GM21528 (cell line): ENCODE measurements around the gene CDC5L.
"Not testable (repeated sequence)": the region's sequence is repeated elsewhere in the genome, so short reads cannot be mapped to it uniquely, and the experiment has no call there.

Experiments used
- ATAC-seq: cut with Tn5 transposase; IDR thresholded peaks from one replicate; pipeline ENCODE4 v1.9.1; 2021; ENCODE audit warnings: mild to moderate bottlenecking, moderate library complexity; ENCODE audit not compliant: unreplicated experiment, low FRiP score

Gene CDC5L

DNA sequence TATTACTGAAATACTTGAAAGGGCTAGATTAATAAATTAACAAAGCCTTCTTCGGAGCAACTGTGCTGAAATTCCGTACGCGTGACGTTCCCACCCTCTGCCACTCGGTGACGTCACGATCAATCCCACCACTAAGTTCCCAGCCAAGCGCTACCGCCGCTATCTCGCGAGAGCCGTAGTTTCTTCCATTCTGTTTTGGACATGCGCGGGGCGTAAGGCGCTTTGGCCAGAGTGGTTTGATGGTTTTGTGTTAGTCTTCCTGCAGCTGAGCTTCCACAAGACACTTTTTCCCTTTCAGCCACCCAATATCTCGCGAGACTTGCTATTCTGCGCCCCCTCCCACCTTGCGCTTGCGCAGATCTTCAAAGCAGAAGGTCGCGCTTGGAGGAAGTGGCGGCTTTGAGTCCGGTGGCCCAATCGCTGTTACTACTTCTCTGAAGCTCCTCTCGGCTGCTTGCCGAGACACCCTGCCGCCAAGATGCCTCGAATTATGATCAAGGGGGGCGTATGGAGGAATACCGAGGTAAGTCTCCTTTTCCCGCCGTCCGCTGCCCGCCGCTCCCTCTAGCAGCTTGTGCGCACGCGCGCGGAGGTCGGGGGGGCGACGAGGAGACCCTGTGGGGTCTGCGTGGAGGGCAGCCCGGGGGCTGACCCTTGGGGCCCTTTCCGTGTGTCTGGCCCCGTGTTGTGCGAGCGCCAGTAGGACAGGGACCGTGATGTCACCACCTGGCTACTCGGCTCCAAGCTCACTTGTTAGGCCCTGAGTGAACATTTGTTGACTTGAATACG is at the start of gene CDC5L:
TSS of gene CDC5L (plus strand) at position 361 of the 789 bp plus-strand sequence. CDS start at position 479, 118 bp downstream.
- ATAC-seq, result peak; percentile 83

DNA sequence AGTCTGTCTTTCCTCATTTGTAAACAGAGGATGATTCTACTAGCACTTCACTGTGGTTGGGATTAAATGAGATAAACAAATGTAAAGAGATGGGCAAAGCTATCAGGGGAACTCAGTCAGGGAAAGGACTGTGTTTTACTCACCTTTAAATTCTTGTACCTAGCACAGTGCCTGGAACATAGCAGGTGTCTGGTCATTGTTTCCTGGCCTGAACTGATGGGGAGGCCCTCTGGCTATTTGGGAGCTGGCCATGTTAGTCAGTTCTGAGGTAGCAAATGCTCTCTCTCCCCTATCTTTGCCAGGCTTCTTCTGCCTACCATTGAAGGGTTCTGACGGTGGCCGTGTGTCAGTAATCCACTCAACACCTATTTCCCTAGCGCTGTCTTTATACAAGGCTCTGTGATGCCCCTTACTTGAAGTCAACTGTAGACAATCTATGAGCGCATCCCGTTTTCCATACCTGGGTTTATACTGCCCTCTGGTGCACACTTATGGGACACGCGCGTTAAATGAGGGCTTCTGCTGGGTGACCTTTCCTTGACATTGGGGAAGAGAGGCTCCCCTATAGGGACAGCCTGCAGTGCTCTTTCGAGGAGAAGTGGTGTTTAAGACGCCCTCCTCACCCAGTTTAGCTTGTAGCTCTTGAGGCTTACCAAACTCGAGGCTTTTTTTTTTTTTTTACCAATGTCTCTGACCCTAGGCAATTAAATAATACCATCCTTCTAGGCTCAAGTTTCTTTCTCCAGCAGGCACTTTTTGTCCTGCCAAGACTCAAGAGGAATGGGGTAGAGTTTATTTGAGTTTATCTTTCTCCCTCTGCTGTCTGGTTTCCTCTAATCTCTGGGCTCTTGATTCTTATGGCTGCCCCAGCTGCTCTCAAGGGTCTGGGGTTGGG is 49.0 kb upstream of the CDC5L start:
- no peak for ATAC-seq

DNA sequence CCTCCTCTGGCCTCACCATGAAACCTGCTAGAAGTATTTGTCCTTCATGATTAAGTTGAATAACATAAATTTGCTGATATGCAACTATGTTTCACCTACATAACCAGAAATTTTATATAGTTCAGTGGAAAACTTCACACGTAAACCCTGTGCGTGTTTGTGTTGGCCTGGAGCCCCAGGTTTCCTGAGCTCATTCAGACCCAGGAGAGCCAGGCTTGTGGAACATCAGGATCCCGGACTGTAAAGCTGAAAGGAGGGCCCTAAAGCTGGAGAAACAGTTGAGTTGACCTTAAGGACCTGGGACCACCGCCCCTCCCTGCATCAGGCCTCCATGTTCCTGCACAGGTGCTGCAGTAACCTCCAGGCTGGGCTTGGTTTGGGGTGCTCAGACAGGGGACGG is 48.2 kb upstream of the CDC5L start:
- no peak for ATAC-seq

DNA sequence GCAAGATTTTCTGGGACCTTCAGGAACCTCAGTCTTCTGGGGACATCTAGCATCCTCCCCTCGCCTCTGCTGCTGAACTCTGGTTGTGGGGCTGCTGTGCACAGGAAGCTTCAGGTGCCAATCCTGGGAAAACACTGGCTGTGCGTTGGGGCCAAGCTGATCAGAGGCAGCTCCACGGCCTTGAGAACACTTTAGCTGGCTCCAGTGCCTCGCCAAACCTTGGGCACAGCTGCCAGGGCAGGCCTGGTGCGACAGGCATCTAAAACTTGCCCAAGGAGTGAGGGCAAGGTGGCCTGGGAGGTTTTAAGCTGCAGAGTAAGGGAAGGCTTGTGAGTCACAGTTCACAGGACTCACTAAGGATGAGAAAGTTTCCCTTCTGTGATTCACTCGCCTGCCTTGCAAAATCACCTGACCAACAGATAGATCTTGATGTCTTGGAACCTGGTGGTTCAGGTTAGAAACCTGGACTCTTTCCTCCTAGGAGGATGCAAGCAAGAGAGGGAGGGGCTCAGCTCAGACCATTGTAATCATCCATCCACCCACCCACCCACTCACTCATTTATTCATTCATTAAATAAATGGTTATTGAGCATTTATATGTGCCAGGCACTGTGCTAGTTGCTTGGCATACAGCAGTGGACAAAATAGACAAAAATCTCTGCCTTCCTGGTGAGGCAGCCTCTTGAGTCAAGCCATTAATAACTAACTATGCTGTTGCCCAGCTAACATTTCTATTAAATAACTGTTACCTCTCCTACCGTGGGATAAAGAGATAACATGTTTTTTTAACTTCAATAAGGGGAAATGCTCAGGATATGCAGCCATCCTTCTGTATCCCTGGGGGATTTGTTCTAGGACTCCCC is 47.5 kb upstream of the CDC5L start:
- no peak for ATAC-seq

DNA sequence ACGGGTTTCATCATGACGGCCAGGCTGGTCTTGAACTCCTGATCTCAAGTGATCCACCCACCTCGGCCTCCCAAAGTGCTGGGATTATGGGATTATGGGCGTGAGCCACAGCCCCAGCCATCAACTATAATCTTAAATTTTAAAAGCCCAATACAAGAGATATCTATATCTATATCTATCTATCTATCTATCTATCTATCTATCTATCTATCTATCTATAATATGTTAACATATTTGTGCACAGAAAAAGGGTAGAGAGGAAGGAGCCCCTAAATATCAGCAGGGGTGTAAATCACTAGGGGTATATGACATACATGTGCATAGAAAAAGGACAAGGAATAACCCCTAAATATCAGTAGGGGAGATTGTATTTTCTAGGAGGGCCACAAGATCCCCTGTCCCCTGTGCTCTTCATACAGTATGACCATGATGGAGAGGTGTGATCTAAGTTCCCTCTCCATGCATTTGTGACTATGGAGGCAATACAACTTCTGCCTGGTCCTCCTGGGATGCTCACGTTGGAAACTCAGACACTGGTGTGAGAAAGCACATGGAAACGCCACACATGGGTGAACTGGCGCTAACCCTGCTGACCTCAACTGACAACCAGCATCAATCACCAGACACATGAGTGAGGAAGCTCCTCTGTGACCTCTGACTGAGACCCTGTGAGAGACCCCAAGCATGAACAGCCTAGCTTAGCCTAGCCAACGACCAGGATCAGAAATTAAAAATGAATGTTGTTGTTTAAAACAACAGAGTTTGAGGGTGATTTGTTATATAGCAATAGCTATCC is 46.2 kb upstream of the CDC5L start:
- ATAC-seq, result no peak

DNA sequence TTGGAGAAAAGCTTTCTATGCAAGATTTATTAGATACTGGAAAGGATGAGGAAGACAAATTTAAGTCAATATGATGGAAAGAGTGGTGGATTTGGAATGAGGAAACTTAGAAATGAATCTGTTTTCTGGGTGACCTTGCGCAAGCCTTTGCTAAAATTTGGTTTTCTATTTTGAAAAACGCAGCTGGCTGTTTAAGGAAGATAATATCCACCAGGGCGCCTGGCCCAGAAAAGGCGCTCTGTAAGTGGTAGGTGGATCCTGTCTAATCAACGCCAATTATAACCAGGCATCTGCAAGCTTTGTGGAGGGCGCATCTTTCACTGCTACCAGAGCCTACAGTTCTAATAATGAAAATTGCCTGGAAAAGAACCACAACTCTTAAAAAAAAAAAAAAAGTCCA is 45.5 kb upstream of the CDC5L start:
- no peak for ATAC-seq

DNA sequence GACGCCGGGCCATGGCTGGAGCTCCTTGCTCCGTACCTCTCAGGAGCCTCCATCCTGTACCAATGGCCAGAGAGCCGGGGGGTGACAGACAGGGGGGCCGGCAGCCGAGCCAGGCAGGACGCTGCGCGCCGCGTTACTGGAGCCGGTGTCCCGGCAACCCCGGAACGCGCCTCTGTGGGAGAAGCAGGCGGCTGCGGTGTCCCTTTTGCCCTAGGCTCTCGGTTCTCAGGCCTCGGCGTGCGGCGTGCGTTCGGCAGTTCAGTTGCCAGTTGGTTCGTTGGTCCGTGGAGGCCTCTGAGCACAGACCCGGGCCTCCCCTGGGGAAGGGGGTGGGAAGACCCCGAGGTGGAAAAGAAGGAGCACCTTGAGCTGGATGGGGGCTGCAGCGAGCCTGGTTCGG is 45.0 kb upstream of the CDC5L start, which contains the start of gene SPATS1:
TSS of gene SPATS1 (plus strand) at position 162 of the 400 bp plus-strand sequence. CDS start 446 bp downstream, outside the sequence.
- ATAC-seq, result no peak

DNA sequence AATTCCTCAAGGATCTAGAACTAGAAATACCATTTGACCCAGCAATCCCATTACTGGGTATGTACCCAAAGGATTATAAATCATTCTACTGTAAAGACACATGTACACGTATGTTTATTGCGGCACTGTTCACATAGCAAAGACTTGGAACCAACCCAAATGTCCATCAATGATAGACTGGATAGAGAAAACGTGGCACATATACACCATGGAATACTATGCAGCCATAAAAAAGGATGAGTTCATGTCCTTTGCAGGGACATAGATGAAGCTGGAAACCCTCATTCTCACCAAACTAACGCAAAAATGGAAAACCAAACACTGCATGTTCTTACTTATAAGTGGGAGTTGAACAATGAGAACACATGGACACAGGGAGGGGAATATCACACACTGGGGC is 40.7 kb upstream of the CDC5L start:
- ATAC-seq, result not testable (repeated sequence)

DNA sequence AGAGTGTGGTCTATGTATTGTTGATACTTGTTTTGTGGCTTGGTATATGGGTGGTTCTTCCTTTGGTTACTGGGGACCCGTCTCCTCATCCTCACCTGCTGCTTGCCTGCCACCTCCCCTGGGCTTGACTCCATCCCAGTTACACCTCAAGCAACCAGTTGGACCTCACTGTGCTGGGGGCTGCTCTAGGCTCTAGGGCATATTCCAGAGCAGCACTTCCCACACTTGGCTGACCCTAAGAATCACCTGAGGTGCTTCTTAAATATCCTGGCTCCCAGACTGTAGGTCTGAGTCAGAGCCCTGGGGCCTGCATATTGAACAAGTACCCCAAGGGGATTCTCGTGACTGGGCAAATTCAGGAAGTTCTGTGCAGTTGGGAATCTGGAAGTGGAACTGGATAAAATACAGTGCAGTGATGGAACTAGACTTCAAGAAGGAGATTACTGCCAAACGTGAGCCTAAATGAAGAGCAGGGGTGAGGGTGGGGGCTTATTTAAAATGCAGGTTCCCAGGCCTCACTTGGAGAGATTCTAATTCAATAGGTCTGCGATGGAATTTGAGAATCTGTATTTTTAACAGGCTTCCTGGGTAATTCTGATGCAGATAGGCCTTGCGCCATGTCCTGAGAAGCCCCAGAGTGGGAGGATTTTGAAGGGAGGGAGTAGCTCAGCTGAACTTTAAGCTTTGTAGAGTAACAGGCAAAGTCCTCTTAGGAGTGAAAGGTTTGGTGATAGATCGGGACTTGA is 37.4 kb upstream of the CDC5L start:
- no peak for ATAC-seq

DNA sequence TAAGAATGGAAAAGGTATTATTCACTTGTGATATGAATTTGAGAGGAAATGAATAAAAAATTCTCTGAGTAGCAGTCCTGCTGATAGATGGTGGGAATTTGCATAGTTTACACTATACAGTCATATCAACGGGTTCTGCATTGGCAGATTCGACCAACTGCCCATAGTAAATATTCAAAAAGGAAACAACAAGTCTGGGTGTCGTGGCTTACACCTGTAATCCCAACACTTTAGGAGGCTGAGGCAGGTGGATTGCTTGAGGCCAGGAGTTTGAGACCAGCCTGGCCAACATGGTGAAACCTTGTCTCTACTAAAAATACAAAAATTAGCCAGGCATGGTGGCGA is 36.9 kb upstream of the CDC5L start:
- ATAC-seq, result not testable (repeated sequence)

DNA sequence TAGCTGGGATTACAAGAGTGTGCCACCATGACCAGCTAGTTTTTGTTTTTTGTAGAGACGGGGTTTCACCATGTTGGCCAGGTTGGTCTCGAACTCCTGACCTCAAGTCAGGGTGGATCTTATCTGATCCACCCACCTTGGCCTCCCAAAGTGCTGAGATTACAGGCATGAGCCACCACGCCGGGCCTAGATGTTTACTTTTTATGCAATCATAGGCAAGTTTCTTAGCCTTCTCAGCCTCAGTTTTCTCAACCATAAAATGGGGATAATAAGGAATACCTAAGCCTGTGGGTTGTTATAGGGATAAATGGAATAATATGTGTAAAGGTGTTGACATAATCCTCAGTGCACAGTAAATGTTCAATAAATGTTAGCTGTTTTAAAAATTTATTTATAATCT is 35.2 kb upstream of the CDC5L start:
- ATAC-seq, result no peak

DNA sequence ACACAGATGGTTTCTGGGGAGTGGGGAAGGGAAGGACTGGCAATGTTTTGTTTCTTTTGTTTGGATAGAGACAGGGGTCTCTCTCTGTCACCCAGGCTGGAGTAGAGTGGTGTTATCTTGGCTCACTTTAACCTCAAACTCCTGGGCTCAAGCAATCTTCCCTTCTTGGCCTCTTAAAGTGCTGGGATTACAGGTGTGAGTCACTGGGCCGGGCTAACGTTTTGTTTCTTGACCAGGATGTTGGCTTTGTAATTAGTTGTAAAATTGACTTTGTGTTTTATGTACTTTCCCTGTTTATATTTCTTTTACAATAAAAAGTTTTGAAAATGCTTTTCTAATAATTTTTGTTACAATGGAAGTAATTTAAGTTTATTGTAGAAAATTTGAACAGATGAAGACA is 34.2 kb upstream of the CDC5L start:
- ATAC-seq, result no peak

DNA sequence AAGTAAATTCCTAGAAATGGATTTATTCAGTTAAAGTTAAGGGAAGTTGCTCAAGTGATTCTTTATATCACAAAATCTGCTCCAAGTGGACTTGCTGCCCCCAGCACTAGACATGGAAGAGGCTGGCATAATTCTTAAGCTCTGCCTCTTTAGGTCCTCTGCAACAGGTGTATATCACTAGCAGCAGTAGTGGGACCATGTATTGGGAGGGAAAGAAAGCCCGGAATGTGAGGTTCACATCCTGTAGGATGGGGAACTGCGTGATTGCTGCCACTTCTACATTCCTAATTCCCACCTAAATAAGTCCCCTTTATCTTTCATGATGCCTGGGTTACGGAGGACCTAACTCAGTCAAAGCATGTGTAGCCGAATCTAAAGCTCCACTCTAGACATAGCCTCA is 31.9 kb upstream of the CDC5L start:
- no peak for ATAC-seq

DNA sequence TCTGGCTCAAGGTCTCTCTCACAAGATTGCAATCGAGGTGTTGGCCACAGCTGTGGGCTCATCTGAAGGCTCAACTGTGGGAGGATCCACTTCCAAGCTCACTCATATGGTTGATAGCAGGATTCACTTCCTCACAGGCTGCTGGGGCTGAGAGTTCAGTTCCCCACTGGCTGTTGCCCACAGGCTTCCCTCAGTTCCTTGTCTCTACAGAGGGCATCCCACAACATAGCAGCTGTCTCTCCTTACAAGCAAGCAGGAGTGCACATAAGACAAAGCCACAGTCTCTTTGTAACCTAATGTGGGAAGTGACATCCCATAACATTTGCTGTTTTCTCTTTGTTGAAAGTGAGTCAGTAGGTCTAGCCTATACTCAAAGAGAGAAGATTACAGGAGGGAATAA is 31.0 kb upstream of the CDC5L start:
- ATAC-seq, result no peak

DNA sequence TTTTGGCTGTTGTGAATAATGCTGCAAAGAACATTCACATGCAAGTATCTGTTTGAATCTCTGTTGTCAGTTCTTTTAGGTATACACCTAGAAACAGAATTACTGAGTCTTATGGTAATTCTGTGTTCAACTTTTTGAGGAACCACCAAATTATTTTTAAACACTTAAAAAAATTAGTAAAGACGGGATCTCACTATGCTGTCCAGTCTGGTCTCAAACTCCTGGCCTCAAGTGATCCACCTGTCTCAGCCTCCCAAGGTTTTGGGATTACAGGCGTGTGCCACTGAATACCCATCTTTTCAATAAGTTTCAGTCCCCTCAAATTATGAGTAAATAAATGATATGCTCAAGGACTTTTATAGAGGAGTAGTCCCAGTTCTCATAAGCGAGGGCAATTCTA is 27.5 kb upstream of the CDC5L start:
- ATAC-seq, result no peak

DNA sequence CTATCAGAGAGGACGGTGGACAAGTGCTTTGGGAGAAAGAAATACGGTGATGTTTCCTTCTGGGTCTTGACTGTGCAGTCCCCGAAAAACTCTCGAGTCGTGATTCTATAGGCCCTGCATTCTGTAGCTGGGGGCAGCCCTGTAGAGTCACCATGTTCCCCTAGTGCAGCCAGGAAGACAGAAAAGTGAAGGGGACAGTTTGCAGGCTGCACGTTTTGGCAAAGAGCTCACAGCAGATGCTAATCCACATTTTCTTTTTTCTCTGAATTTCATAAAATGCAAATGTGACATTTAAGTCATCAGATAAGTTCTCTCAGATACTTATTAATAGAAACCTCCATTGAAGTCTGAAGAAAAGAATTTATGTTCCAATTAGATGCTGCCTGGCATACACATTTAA is 25.6 kb upstream of the CDC5L start:
- no peak for ATAC-seq

DNA sequence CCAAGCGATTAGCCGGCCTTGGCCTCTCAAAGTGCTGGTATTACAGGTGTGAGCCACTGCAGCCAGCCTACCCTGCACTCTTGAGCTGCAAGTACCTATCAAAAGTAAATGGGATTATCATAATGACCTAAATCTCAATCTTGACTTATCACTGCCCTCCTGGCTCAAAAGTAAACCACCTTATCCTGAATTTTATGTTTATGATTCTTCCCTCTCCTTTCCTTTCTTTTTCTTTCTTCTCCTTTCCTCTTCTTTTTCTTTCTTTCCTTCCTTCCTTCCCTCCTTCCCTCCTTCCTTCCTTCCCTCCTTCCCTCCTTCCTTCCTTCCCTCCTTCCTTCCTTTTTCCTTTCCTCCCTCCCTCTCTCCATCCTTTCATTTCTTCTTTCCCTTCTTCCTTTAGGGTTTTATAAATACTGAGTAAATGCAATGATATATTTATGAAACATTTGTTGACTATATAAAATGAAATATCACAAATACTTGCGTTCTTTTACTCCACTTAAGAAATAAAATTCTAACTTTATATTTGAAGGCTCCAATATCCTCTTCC is 24.1 kb upstream of the CDC5L start:
- no peak for ATAC-seq

DNA sequence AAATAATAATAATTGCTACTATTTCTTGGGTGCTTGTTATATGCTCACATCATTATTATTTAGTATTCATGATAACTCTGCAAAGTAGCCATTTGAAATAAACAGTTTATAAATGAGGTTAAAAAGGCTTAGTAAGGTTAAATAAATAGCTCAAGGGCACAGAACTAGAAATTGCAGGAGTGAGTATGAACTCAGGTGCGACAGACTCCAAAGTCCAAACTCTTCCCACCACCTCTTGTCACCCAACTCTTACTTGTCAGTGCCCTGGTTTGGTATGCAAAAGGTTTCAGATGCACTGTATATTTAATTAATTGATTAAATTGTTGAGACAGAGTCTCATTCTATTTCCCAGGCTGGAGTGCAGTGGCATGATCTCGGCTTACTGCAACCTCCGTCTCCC is 20.7 kb upstream of the CDC5L start:
- no peak for ATAC-seq

DNA sequence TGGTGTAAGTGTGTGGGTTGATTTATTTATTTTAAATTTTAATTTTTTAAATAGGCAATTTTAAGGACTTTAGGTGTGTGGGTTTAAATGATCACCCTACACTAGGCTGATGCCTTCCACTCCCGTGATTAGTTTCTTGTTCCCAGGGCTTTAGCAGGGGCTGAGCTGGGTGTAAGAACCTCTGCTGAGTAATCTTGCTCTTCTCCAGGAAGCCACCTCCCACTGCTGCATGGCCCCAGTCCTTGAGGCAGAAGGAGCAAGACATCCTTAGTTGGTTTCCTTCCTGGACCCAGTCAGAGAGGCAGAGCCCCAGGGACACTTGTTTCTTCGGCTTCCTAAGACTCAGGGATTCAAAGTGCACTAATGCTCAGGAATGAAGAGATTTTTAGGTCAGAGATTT is 19.8 kb upstream of the CDC5L start:
- no peak for ATAC-seq
